ENCODE results near the gene UNC5A.
A peak's percentile ranks its signal among the peaks of the same experiment; 100 is the strongest.
"Not testable (repeated sequence)": the region's sequence is repeated elsewhere in the genome, so short reads cannot be mapped to it uniquely, and the experiment has no call there.

The UNC5A gene

GRCh38 chr5:176859916-176860315 is 49.6 kb downstream of the UNC5A start:
- DNase-seq (ENCODE audit: insufficient read length, low spot score) (no peak), FAIRE-seq (no peak)

GRCh38 chr5:176860381-176860780 is 50.0 kb downstream of the UNC5A start:
- DNase-seq (ENCODE audit: insufficient read length, low spot score) (no peak), FAIRE-seq (no peak)

- no peak for FAIRE-seq
- DNase-seq (ENCODE audit: insufficient read length, low spot score) = no peak
Measured at GRCh38 chr5:176861276-176861675, 50.9 kb downstream of the UNC5A start.

- FAIRE-seq (no peak), DNase-seq (ENCODE audit: insufficient read length, low spot score) (no peak)
Measured at GRCh38 chr5:176862330-176862995, 52.1 kb downstream of the UNC5A start.

- no peak for DNase-seq (ENCODE audit: insufficient read length, low spot score)
- FAIRE-seq = no peak
Measured at GRCh38 chr5:176863041-176863764, 52.8 kb downstream of the UNC5A start.

GRCh38 chr5:176863765-176864098 is 53.4 kb downstream of the UNC5A start:
- no peak for DNase-seq (ENCODE audit: insufficient read length, low spot score)
- FAIRE-seq = no peak

- no peak for DNase-seq (ENCODE audit: insufficient read length, low spot score)
- no peak for FAIRE-seq
Measured at GRCh38 chr5:176864755-176865154, 54.4 kb downstream of the UNC5A start.

GRCh38 chr5:176865964-176866363 is 55.6 kb downstream of the UNC5A start:
- no peak for FAIRE-seq
- DNase-seq (ENCODE audit: insufficient read length, low spot score) = no peak

GRCh38 chr5:176866707-176867310 is 56.5 kb downstream of the UNC5A start:
- DNase-seq (ENCODE audit: insufficient read length, low spot score) (no peak), FAIRE-seq (no peak)

- DNase-seq (ENCODE audit: insufficient read length, low spot score) (no peak), FAIRE-seq (no peak)
Measured at GRCh38 chr5:176868126-176868525, 57.8 kb downstream of the UNC5A start.

- DNase-seq (ENCODE audit: insufficient read length, low spot score) (no peak), FAIRE-seq (no peak)
Measured at GRCh38 chr5:176868731-176869130, 58.4 kb downstream of the UNC5A start.

- DNase-seq (ENCODE audit: insufficient read length, low spot score) (no peak), FAIRE-seq (no peak)
Measured at GRCh38 chr5:176869501-176870109, 59.2 kb downstream of the UNC5A start.

- DNase-seq (ENCODE audit: insufficient read length, low spot score) (peak; percentile 48), FAIRE-seq (peak; percentile 59)
Measured at GRCh38 chr5:176870110-176870591, 59.8 kb downstream of the UNC5A start.

GRCh38 chr5:176870644-176871043 is 60.3 kb downstream of the UNC5A start:
- not testable (repeated sequence) for DNase-seq (ENCODE audit: insufficient read length, low spot score); FAIRE-seq

- FAIRE-seq; DNase-seq (ENCODE audit: insufficient read length, low spot score): not testable (repeated sequence)
Measured at GRCh38 chr5:176872586-176872985, 62.2 kb downstream of the UNC5A start.

- not testable (repeated sequence) for DNase-seq (ENCODE audit: insufficient read length, low spot score)
Measured at GRCh38 chr5:176873011-176873410, 62.7 kb downstream of the UNC5A start.

GRCh38 chr5:176873541-176874172 is 63.3 kb downstream of the UNC5A start:
- DNase-seq (ENCODE audit: insufficient read length, low spot score) (no peak), FAIRE-seq (no peak)

More at GRCh38 chr5:176873011-176873410, 62.7 kb downstream of the UNC5A start:
- FAIRE-seq = not testable (repeated sequence)

GRCh38 chr5:176874198-176874780 is 63.9 kb downstream of the UNC5A start:
- no peak for DNase-seq (ENCODE audit: insufficient read length, low spot score)
- FAIRE-seq = no peak

- DNase-seq (ENCODE audit: insufficient read length, low spot score) (no peak), FAIRE-seq (no peak)
Measured at GRCh38 chr5:176875014-176875550, 64.7 kb downstream of the UNC5A start.

Data from HTR-8/SVneo (cell line).